ENCODE data around the gene MZF1. TPM values are rescaled to one million over a fixed set of nuclear protein-coding genes. Genes with fewer than 3 reads are reported as not detected.

The MZF1 gene
- total and polyA plus RNA-seq, 2 experiments from 2014 or later = 10.2 to 21.8 TPM

DNA sequence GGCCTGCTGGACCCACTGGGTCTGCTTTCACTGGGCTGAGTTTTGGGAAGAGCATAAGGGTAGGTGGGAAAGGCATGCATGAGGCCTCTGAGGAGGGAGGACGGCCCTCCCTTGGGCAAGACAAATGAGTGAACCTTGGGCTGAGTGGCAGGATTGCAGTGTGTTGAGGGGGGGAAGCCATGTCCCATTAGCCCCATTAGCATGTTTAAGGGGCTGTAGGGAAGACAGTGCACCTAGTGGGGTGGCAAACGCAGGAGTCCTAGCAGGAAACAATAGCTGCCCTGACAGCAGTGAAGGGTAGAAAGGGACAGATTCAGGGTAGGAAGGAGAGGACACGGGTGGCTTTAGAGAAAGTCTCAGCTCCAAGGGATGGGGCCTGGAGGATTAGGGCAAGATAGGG, 50.4 kb downstream of the MZF1 start (continued):
- TF ChIP-seq, protein P1, sequence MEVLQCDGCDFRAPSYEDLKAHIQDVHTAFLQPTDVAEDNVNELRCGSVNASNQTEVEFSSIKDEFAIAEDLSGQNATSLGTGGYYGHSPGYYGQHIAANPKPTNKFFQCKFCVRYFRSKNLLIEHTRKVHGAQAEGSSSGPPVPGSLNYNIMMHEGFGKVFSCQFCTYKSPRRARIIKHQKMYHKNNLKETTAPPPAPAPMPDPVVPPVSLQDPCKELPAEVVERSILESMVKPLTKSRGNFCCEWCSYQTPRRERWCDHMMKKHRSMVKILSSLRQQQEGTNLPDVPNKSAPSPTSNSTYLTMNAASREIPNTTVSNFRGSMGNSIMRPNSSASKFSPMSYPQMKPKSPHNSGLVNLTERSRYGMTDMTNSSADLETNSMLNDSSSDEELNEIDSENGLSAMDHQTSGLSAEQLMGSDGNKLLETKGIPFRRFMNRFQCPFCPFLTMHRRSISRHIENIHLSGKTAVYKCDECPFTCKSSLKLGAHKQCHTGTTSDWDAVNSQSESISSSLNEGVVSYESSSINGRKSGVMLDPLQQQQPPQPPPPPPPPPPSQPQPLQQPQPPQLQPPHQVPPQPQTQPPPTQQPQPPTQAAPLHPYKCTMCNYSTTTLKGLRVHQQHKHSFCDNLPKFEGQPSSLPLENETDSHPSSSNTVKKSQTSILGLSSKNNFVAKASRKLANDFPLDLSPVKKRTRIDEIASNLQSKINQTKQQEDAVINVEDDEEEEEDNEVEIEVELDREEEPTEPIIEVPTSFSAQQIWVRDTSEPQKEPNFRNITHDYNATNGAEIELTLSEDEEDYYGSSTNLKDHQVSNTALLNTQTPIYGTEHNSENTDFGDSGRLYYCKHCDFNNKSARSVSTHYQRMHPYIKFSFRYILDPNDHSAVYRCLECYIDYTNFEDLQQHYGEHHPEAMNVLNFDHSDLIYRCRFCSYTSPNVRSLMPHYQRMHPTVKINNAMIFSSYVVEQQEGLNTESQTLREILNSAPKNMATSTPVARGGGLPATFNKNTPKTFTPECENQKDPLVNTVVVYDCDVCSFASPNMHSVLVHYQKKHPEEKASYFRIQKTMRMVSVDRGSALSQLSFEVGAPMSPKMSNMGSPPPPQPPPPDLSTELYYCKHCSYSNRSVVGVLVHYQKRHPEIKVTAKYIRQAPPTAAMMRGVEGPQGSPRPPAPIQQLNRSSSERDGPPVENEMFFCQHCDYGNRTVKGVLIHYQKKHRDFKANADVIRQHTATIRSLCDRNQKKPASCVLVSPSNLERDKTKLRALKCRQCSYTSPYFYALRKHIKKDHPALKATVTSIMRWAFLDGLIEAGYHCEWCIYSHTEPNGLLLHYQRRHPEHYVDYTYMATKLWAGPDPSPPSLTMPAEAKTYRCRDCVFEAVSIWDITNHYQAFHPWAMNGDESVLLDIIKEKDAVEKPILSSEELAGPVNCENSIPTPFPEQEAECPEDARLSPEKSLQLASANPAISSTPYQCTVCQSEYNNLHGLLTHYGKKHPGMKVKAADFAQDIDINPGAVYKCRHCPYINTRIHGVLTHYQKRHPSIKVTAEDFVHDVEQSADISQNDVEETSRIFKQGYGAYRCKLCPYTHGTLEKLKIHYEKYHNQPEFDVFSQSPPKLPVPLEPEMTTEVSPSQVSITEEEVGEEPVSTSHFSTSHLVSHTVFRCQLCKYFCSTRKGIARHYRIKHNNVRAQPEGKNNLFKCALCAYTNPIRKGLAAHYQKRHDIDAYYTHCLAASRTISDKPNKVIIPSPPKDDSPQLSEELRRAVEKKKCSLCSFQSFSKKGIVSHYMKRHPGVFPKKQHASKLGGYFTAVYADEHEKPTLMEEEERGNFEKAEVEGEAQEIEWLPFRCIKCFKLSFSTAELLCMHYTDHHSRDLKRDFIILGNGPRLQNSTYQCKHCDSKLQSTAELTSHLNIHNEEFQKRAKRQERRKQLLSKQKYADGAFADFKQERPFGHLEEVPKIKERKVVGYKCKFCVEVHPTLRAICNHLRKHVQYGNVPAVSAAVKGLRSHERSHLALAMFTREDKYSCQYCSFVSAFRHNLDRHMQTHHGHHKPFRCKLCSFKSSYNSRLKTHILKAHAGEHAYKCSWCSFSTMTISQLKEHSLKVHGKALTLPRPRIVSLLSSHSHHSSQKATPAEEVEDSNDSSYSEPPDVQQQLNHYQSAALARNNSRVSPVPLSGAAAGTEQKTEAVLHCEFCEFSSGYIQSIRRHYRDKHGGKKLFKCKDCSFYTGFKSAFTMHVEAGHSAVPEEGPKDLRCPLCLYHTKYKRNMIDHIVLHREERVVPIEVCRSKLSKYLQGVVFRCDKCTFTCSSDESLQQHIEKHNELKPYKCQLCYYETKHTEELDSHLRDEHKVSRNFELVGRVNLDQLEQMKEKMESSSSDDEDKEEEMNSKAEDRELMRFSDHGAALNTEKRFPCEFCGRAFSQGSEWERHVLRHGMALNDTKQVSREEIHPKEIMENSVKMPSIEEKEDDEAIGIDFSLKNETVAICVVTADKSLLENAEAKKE (CRISPR knock-in tag; IDR thresholded peaks at IDR 0.05) = no peak

DNA sequence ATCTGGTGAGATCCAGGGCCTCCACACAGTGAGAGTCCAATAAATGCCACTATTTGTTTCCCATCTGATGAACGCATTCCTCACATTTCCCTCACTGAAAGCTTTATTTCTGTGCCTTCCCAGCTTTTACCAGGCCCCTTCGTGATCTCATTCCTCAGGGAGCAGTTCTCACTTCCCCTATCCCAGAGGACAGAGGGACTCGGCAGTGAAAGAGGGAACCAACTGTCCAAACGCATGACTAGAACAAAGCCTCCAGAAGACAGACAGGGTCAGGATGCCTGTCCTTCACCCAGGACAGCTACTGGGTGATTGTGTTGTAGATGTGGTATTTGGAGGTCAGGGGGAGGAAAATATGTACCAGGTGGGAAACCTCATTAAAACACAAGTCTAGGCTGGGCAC, 51.5 kb downstream of the MZF1 start:
- H2AFZ ChIP-seq = no peak overlapping the region
- Mint-ChIP-seq H3K9me3 (no peaks in the 10 kb centered on the region; the same call in 2 of the 3 replicates), H3K27me3 (ENCODE audit: insufficient read depth, low read depth, poor library complexity) (peaks cover 32% of the 10 kb centered on the region), H3K27ac (peak overlapping the region; percentile 70), H3K4me3 (peak overlapping the region; percentile 51), H3K4me1 (peaks cover 40% of the 10 kb centered on the region), H3K36me3 (ENCODE audit: low read depth) (peaks cover 6% of the 10 kb centered on the region)
- DNase-seq (ENCODE audit: low spot score) (no peak), ATAC-seq (no peak)
- no peaks in the 10 kb centered on the region for H3K9me2 ChIP-seq (ENCODE audit: insufficient read depth)
- 0 out of 2 replicates have a peak, but pooled peaks cover 8% of the 10 kb centered on the region for H3K79me2 ChIP-seq (replicated peaks; ENCODE audit: insufficient read depth)
- H3K36me3 ChIP-seq (ENCODE audit: insufficient read depth) = no peaks in the 10 kb centered on the region
- H3K4me2 ChIP-seq = peak overlapping the region; percentile 42; the same call in 1 of the 2 replicates
- H3K4me1 ChIP-seq (ENCODE audit: insufficient read depth) = peaks cover 25% of the 10 kb centered on the region
- peaks cover 28% of the 10 kb centered on the region for H3F3A ChIP-seq (replicated peaks; ENCODE audit: low read depth)
- H4K20me1 ChIP-seq (replicated peaks; ENCODE audit: insufficient read depth) = no peaks in the 10 kb centered on the region
- no peaks in the 10 kb centered on the region for H3K27me3 ChIP-seq (ENCODE audit: insufficient read depth)
- no peak overlapping the region for H3K4me3 ChIP-seq
- peak overlapping the region; percentile 80 for H3K27ac ChIP-seq (ENCODE audit: low read depth)
- TF ChIP-seq NANOG (IDR thresholded peaks at IDR 0.05; ENCODE audit: borderline replicate concordance) (no peak), POLR2AphosphoS5 (IDR thresholded peaks at IDR 0.05; ENCODE audit: low read depth) (no peak), JUNB (IDR thresholded peaks at IDR 0.05; ENCODE audit: unreplicated experiment) (no peak), STAT1 (IDR thresholded peaks at IDR 0.05; ENCODE audit: unreplicated experiment) (no peak)
- TF ChIP-seq, protein P1 (CRISPR knock-in tag; IDR thresholded peaks at IDR 0.05) = no peak
- TF ChIP-seq, protein P2, sequence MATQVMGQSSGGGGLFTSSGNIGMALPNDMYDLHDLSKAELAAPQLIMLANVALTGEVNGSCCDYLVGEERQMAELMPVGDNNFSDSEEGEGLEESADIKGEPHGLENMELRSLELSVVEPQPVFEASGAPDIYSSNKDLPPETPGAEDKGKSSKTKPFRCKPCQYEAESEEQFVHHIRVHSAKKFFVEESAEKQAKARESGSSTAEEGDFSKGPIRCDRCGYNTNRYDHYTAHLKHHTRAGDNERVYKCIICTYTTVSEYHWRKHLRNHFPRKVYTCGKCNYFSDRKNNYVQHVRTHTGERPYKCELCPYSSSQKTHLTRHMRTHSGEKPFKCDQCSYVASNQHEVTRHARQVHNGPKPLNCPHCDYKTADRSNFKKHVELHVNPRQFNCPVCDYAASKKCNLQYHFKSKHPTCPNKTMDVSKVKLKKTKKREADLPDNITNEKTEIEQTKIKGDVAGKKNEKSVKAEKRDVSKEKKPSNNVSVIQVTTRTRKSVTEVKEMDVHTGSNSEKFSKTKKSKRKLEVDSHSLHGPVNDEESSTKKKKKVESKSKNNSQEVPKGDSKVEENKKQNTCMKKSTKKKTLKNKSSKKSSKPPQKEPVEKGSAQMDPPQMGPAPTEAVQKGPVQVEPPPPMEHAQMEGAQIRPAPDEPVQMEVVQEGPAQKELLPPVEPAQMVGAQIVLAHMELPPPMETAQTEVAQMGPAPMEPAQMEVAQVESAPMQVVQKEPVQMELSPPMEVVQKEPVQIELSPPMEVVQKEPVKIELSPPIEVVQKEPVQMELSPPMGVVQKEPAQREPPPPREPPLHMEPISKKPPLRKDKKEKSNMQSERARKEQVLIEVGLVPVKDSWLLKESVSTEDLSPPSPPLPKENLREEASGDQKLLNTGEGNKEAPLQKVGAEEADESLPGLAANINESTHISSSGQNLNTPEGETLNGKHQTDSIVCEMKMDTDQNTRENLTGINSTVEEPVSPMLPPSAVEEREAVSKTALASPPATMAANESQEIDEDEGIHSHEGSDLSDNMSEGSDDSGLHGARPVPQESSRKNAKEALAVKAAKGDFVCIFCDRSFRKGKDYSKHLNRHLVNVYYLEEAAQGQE (IDR thresholded peaks at IDR 0.05; ENCODE audit: unreplicated experiment) = no peak
